Measurements from ENCODE around the gene PPP1R3E. TPM values are rescaled to one million over a fixed set of nuclear protein-coding genes. Genes with fewer than 3 reads are reported as not detected.
"Not testable (repeated sequence)": the region's sequence is repeated elsewhere in the genome, so short reads cannot be mapped to it uniquely, and the experiment has no call there.

The PPP1R3E gene
- total RNA-seq, 2 experiments from 2014 or later, result 50.8 to 51.7 TPM

- peak; percentile 66 for ATAC-seq (ENCODE audit: low read depth)
- POLR2A ChIA-PET, result no interaction called here
- no peak for DNase-seq
- no peaks in the 10 kb centered on the region for H3K9me3 Mint-ChIP-seq
- no peak overlapping the region for H3K27ac Mint-ChIP-seq
- peaks cover 7% of the 10 kb centered on the region for H3K4me1 Mint-ChIP-seq
- no peaks in the 10 kb centered on the region for H3K27me3 Mint-ChIP-seq
- H3K4me3 Mint-ChIP-seq, result no peak overlapping the region
- peaks cover 13% of the 10 kb centered on the region for H3K36me3 Mint-ChIP-seq
These were observed 25.5 kb upstream of the PPP1R3E start for GRCh38 chr14:23327947-23328744.

DNA sequence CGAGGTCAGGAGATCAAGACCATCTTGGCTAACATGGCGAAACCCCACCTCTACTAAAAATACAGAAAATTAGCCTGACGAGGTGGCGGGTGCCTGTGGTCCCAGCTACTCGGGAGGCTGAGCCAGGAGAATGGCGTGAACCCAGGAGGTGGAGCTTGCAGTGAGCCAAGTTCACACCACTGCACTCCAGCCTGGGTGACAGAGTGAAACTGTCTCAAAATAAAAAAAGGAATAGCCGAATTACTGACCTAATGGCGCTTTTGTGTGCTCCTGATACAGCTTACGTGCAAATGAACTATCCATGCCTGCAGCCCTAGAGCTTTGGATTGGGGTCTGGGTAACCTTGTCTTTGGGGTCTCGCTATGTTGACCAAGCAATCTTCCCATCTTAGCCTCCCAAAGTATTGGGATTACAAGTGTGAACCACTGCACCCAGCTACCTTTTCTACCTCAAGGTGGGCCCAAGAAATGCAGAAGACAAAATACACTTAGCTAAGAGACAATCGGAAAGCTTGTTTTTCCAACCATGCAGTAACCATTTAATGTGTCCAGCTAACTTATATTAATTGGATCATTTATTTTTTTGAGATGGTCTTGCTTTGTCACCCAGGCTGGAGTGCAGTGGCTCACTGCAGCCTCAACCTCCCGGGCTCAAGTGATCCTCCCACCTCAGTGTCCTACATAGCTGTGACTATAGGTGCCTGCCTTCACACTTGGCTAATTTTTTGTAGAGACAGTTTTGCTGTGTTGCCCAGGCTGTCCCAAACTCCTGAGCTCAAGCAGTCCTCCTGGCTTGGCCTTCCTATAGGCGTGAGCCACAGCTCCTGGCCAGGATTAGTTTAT is 24.1 kb upstream of the PPP1R3E start:
- Mint-ChIP-seq H3K27ac (no peak overlapping the region), H3K27me3 (no peaks in the 10 kb centered on the region), H3K4me1 (peaks cover 16% of the 10 kb centered on the region), H3K36me3 (peaks cover 19% of the 10 kb centered on the region), H3K9me3 (no peaks in the 10 kb centered on the region), H3K4me3 (no peak overlapping the region)
- no peak for DNase-seq
- no peak for ATAC-seq (ENCODE audit: low read depth)
- POLR2A ChIA-PET, result interaction anchor here (0.9 to 2.2 kb wide), 3 partner anchors 24 to 67 kb away, joined by 3 to 11 read pairs (median 3); partner anchors contain the start of gene PPP1R3E

GRCh38 chr14:23325746-23326145 is 23.1 kb upstream of the PPP1R3E start:
- not testable (repeated sequence) for H3K9me3 Mint-ChIP-seq; ATAC-seq (ENCODE audit: low read depth); H3K27ac Mint-ChIP-seq; H3K4me3 Mint-ChIP-seq; H3K27me3 Mint-ChIP-seq; DNase-seq
- H3K4me1 Mint-ChIP-seq, result peaks cover 16% of the 10 kb centered on the region
- POLR2A ChIA-PET, result interaction anchor here (2.2 kb wide), 1 partner anchor 54 kb away, joined by 11 read pairs; no protein-coding TSS in a partner anchor
- peaks cover 19% of the 10 kb centered on the region for H3K36me3 Mint-ChIP-seq

- DNase-seq (no peak), ATAC-seq (ENCODE audit: low read depth) (no peak)
- Mint-ChIP-seq H3K4me1 (peaks cover 24% of the 10 kb centered on the region), H3K9me3 (no peaks in the 10 kb centered on the region), H3K4me3 (no peak overlapping the region), H3K36me3 (peaks cover 19% of the 10 kb centered on the region), H3K27ac (no peak overlapping the region), H3K27me3 (no peaks in the 10 kb centered on the region)
- POLR2A ChIA-PET, result interaction anchor here (1.1 kb wide), 1 partner anchor 55 kb away, joined by 3 read pairs; no protein-coding TSS in a partner anchor
These were observed 22.3 kb upstream of the PPP1R3E start for GRCh38 chr14:23324993-23325392.

DNA sequence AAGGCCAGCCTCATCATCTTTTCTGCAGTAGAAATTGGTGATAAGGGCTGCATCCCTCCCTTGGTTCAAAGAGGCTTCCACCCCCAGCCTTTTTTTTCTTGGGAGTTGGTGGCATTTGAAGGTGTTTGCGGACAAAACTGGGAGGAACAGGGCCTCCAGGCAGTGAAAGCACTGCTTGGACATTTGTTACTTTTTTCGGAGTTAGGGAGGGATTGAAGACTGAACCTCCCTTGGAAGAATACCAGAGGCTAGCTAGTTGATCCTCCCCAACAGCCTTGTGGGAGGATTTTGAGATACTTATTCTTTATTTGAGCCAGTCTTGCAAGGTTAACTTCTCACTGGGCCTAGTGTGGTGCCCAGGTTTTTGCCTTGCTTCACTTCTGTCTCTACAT is 21.8 kb upstream of the PPP1R3E start:
- POLR2A ChIA-PET, result interaction anchor here (1.1 kb wide), 1 partner anchor 56 kb away, joined by 3 read pairs; no protein-coding TSS in a partner anchor
- Mint-ChIP-seq H3K9me3 (no peaks in the 10 kb centered on the region), H3K4me3 (no peak overlapping the region), H3K36me3 (peaks cover 22% of the 10 kb centered on the region), H3K4me1 (peaks cover 29% of the 10 kb centered on the region), H3K27me3 (no peaks in the 10 kb centered on the region), H3K27ac (no peak overlapping the region)
- DNase-seq (no peak), ATAC-seq (ENCODE audit: low read depth) (no peak)

DNA sequence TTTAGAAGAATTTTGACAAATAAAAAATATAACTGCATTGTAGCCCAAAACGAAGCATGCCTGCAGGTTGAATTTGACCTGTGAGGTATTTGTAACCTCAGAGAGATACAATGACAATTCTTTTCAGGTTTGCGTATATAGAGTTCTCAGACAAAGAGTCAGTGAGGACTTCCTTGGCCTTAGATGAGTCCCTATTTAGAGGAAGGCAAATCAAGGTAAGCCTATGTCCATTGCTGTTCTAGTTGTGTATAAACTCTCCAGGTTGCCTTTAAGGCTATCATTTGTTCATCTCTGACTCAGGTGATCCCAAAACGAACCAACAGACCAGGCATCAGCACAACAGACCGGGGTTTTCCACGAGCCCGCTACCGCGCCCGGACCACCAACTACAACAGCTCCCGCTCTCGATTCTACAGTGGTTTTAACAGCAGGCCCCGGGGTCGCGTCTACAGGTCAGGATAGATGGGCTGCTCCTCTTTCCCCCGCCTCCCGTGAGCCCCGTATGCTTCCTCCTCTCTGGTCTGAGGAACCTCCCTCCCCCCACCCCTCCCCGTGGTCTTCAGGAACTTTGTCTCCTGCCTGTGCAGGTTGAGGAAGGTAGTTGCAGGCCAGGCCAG is 21.3 kb upstream of the PPP1R3E start:
- peaks cover 29% of the 10 kb centered on the region for H3K4me1 Mint-ChIP-seq
- no peak overlapping the region for H3K27ac Mint-ChIP-seq
- POLR2A ChIA-PET, result interaction anchor here (1.1 to 6.4 kb wide), 2 partner anchors 22 to 56 kb away, joined by 3 to 182 read pairs; partner anchors contain the start of gene PPP1R3E
- no peak overlapping the region for H3K4me3 Mint-ChIP-seq
- no peaks in the 10 kb centered on the region for H3K9me3 Mint-ChIP-seq
- peaks cover 22% of the 10 kb centered on the region for H3K36me3 Mint-ChIP-seq
- DNase-seq (no peak), ATAC-seq (ENCODE audit: low read depth) (no peak)
- no peaks in the 10 kb centered on the region for H3K27me3 Mint-ChIP-seq

GRCh38 chr14:23322568-23323517 is 20.2 kb upstream of the PPP1R3E start:
- Mint-ChIP-seq H3K27ac (peak overlapping the region; percentile 90), H3K4me1 (peaks cover 27% of the 10 kb centered on the region), H3K9me3 (no peaks in the 10 kb centered on the region), H3K27me3 (no peaks in the 10 kb centered on the region), H3K4me3 (peak overlapping the region; percentile 94), H3K36me3 (peaks cover 22% of the 10 kb centered on the region)
- POLR2A ChIA-PET, result interaction anchor here (1.0 to 6.4 kb wide), 8 partner anchors 20 to 316 kb away, joined by 3 to 182 read pairs (median 18); partner anchors contain the start of genes ACIN1, C14orf119, CEBPE and HOMEZ
- DNase-seq (no peak), ATAC-seq (ENCODE audit: low read depth) (no peak)

DNA sequence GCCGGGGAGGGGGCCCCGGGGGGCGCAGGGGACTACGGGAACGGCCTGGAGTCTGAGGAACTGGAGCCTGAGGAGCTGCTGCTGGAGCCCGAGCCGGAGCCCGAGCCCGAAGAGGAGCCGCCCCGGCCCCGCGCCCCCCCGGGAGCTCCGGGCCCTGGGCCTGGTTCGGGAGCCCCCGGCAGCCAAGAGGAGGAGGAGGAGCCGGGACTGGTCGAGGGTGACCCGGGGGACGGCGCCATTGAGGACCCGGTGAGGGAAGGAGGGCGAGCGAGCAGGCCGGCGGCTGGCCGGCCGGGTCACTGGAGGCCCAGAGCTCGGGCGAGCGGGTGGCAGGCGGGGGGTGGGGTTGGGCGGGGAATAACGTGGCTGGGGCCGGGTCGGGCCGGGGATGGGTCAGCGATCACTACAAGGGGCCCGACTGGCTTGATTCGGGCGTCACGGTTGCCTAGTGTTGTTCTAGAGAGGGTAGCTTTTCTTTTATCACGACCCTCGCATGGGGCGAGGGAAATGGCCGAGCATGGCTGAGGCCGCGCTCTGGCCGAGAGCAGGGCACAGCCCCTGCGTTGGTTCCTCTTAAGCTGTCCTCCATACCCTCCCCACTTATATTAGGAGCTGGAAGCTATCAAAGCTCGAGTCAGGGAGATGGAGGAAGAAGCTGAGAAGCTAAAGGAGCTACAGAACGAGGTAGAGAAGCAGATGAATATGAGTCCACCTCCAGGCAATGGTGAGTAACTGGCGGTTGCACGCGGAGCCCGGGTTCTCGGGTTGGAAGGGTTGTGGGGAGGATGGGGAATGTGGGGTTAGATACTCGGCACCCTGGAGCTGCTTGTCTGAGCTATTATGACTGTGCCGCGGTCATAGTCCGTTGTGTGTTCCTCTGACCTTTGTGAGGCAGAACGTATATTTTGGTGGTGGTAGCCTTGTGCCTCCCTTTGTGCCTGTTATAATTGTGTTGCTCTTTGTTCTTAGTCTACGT is 19.2 kb upstream of the PPP1R3E start:
- Mint-ChIP-seq H3K27ac (peak overlapping the region; percentile 90), H3K4me3 (peak overlapping the region; percentile 94), H3K9me3 (no peaks in the 10 kb centered on the region), H3K27me3 (no peaks in the 10 kb centered on the region), H3K36me3 (peaks cover 22% of the 10 kb centered on the region), H3K4me1 (peaks cover 27% of the 10 kb centered on the region)
- POLR2A ChIA-PET, result interaction anchor here (0.5 to 6.4 kb wide), 22 partner anchors 12 to 1883 kb away, joined by 3 to 182 read pairs (median 5); partner anchors contain the start of genes ACIN1, BCL2L2, C14orf119 and CEBPE
- DNase-seq, result peak; percentile 59
- no peak for ATAC-seq (ENCODE audit: low read depth)

- peak within 1 kb of the TSS; percentile 98 for H3K27ac Mint-ChIP-seq
- DNase-seq (peak; percentile 93), ATAC-seq (ENCODE audit: low read depth) (peak; percentile 92)
- H3K27me3 Mint-ChIP-seq, result no peaks in the 10 kb centered on the region
- H3K9me3 Mint-ChIP-seq, result no peaks in the 10 kb centered on the region
- peaks cover 27% of the 10 kb centered on the region for H3K4me1 Mint-ChIP-seq
- H3K36me3 Mint-ChIP-seq, result peaks cover 19% of the 10 kb centered on the region
- H3K4me3 Mint-ChIP-seq, result peak within 1 kb of the TSS; percentile 94
- POLR2A ChIA-PET, result interaction anchor here (0.5 to 6.4 kb wide), 29 partner anchors 11 to 1882 kb away, joined by 3 to 182 read pairs (median 4); partner anchors contain the start of genes ACIN1, BCL2L2, C14orf119 and CEBPE
These were observed 18.2 kb upstream of the PPP1R3E start, which contains the start of gene PABPN1 for GRCh38 chr14:23320584-23321571. TSS of gene PABPN1 (plus strand) at chr14:23321457. CDS start at chr14:23321470, 13 bp downstream.
